Tibial artery (tissue), 4 donors: ENCODE data around the gene ZNF112.
"Not testable (repeated sequence)": the region's sequence is repeated elsewhere in the genome, so short reads cannot be mapped to it uniquely, and the experiment has no call there.

Experiments used
- DNase-seq, 2 donors: peaks; one replicate each; pipeline ENCODE4 v3.0.0-alpha.2; 2019
- H3K27ac ChIP-seq, 2 donors: fragments of 200-600 bp; sonication (generic) in 1 of 2; 1 replicate in 1 of 2; 2 replicates in 1 of 2; pipeline ENCODE4 v1.5.1; 2018 to 2019; ENCODE audit warnings: mild to moderate bottlenecking in 1 of 2
- H3K27me3 ChIP-seq, 2 donors: fragments of 200-600 bp; sonication (generic) in 1 of 2; one replicate each; pipeline versions ENCODE4 v1.5.1 to v1.6.0; 2016 to 2019
- H3K36me3 ChIP-seq, 3 donors: fragments of 200-600 bp; sonication (generic) in 2 of 3; one replicate each; pipeline ENCODE4 v1.5.1; 2016 to 2019; ENCODE audit warnings: mild to moderate bottlenecking in 2 of 3
- H3K4me1 ChIP-seq, 4 donors: fragments of 200-600 bp; sonication (generic) in 2 of 4; 1 replicate in 3 of 4; 2 replicates in 1 of 4; pipeline ENCODE4 v1.5.1; 2016 to 2019
- H3K4me3 ChIP-seq, 2 donors: fragments of 200-600 bp; sonication (generic) in 1 of 2; 1 replicate in 1 of 2; 2 replicates in 1 of 2; pipeline ENCODE4 v1.5.1; 2018 to 2019; ENCODE audit warnings: mild to moderate bottlenecking in 2 of 2
- H3K9me3 ChIP-seq, 3 donors: fragments of 200-600 bp; sonication (generic) in 1 of 3; one replicate each; pipeline ENCODE4 v1.5.1; 2016 to 2019
- CTCF ChIP-seq, 2 experiments: fragments of 200-600 bp in 1 of 2; fragments of 450-650 bp in 1 of 2; IDR thresholded peaks; one replicate each; pipeline ENCODE4 v1.5.1; 2017 to 2019; ENCODE audit warnings: antibody characterized with exemption in 2 of 2, mild to moderate bottlenecking in 1 of 2, moderate library complexity in 1 of 2
- intact Hi-C: fragments of 100-400 bp; cut with DNase I; formaldehyde crosslinking; loops from one replicate; pipeline ENCODE4 v1.15.0; 2023; ENCODE audit warnings: low total_unique reads

Gene ZNF112

DNA sequence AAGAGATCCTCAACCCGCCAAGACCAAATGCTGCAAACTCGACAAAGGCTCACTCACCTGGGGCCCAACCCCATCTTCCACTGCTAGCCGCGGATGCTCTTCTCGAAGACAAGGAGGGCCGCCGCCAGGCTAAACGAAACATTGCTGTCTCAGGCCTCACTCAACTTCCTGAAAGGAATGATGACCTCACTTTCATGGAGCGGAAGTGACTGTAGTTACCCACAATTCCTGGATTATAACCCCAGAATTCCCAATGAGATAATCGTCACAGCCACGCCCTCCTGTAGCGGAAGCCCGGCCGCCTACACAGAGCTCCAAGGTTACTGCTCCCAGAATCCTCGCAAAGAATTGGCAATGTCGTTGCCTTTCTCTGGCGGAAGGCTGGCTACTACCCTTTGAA is 10.5 kb upstream of the ZNF112 start:
- no peaks in the 10 kb centered on the region for H3K36me3 ChIP-seq
- H3K4me1 ChIP-seq = no peaks in the 10 kb centered on the region
- H3K4me3 ChIP-seq = no peak overlapping the region
- H3K27ac ChIP-seq = no peak overlapping the region
- intact Hi-C loops = no loop called here
- H3K27me3 ChIP-seq = no peaks in the 10 kb centered on the region
- no peak for DNase-seq
- peaks cover 0 to 10% (median 5%) of the 10 kb centered on the region in 3 donors for H3K9me3 ChIP-seq
- TF ChIP-seq CTCF (IDR thresholded peaks at IDR 0.05) = no peak

- no peaks in the 10 kb centered on the region for H3K27me3 ChIP-seq
- no peaks in the 10 kb centered on the region for H3K4me1 ChIP-seq
- peaks cover 0 to 94% (median 49%) of the 10 kb centered on the region in 3 donors for H3K9me3 ChIP-seq
- DNase-seq = no peak
- H3K36me3 ChIP-seq = peaks cover 33 to 82% (median 54%) of the 10 kb centered on the region in 3 donors
- H3K4me3 ChIP-seq = no peak overlapping the region
- TF ChIP-seq CTCF (IDR thresholded peaks at IDR 0.05) = no peak
- no peak overlapping the region for H3K27ac ChIP-seq
- intact Hi-C loops = no loop called here
These were observed 9.9 kb downstream of the ZNF112 start for GRCh38 chr19:44346556-44346955.

- Histone ChIP-seq H3K36me3 (peaks cover 33 to 82% (median 57%) of the 10 kb centered on the region in 3 donors), H3K4me1 (no peaks in the 10 kb centered on the region), H3K9me3 (peaks cover 0 to 94% (median 47%) of the 10 kb centered on the region in 3 donors), H3K27ac (no peak overlapping the region), H3K4me3 (no peak overlapping the region), H3K27me3 (no peaks in the 10 kb centered on the region)
- intact Hi-C loops = no loop called here
- no peak for DNase-seq
- TF ChIP-seq CTCF (IDR thresholded peaks at IDR 0.05) = no peak
These were observed 10.5 kb downstream of the ZNF112 start for GRCh38 chr19:44345959-44346358.

- peaks cover 0 to 94% (median 50%) of the 10 kb centered on the region in 3 donors for H3K9me3 ChIP-seq
- no peak for DNase-seq
- TF ChIP-seq CTCF (IDR thresholded peaks at IDR 0.05) = no peak
These were observed 12.2 kb downstream of the ZNF112 start for GRCh38 chr19:44344255-44344654.

DNA sequence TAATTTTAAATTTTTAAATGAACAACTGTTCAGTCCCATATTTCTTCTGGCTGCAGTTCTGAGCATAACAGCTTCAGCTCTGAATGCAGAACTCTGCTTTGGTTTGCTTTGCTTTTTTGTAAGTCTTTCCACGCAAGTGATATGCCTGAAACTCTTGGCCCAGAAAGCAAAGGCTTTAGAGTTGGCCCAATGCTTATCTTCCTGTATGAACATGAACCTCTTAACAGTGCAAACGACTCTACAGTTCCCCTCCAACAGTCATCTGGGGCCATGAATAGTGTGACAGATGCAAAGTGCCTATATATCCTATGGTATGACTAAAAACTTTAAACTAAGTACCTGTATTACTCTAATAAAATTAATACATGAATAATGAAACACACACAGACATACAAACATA is 14.7 kb downstream of the ZNF112 start:
- intact Hi-C loops = no loop called here
- H3K27me3 ChIP-seq = no peaks in the 10 kb centered on the region
- DNase-seq = no peak
- peaks cover 65 to 98% (median 82%) of the 10 kb centered on the region in 3 donors for H3K36me3 ChIP-seq
- H3K9me3 ChIP-seq = peaks cover 0 to 88% (median 50%) of the 10 kb centered on the region in 3 donors
- H3K4me3 ChIP-seq = no peak overlapping the region
- no peak for TF ChIP-seq CTCF (IDR thresholded peaks at IDR 0.05)
- H3K4me1 ChIP-seq = no peaks in the 10 kb centered on the region
- no peak overlapping the region for H3K27ac ChIP-seq

More at GRCh38 chr19:44344255-44344654, 12.2 kb downstream of the ZNF112 start:
- Histone ChIP-seq H3K27me3 (no peaks in the 10 kb centered on the region), H3K4me3 (no peak overlapping the region), H3K36me3 (peaks cover 47 to 85% (median 65%) of the 10 kb centered on the region in 3 donors), H3K4me1 (no peaks in the 10 kb centered on the region), H3K27ac (no peak overlapping the region)
- intact Hi-C loops = no loop called here

DNA sequence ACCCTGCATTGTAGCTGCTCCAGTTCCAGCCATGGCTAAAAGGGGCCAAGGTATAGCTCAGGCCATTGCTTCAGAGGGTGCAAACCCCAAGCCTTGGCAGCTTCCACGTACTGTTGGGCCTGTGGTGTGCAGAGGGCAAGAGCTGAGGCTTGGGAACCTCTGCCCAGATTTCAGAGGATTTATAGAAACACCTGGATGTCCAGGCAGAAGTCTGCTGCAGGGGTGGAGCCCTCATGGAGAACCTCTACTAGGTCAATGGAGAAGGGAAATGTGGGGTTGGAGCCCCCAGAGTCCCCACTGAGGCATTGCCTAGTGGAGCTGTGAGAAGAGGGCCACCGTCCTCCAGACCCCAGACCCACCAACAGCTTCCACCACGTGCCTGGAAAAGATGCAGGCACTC is 21.8 kb downstream of the ZNF112 start:
- H3K27ac ChIP-seq, H3K4me1 ChIP-seq, DNase-seq, H3K4me3 ChIP-seq, intact Hi-C loops, H3K27me3 ChIP-seq: not testable (repeated sequence)
- Histone ChIP-seq H3K36me3 (peaks cover 92 to 98% (median 94%) of the 10 kb centered on the region in 3 donors), H3K9me3 (peaks cover 4 to 90% (median 65%) of the 10 kb centered on the region in 3 donors)
